OCI-LY1 (cell line): ENCODE measurements around the gene DAZL.

ENCODE experiments used
- H2AFZ ChIP-seq: fragments of 200-600 bp; sonication (generic), shearing (Covaris generic); 2 replicates; pipeline ENCODE4 v1.6.0; 2014; ENCODE audit warnings: antibody characterized with exemption, mild to moderate bottlenecking, low read length
- H3F3A ChIP-seq: fragments of 200-600 bp; sonication (generic), shearing (Covaris generic); 2 replicates; pipeline ENCODE4 v1.6.0; 2014; ENCODE audit warnings: mild to moderate bottlenecking, antibody characterized with exemption, low read length, moderate library complexity; ENCODE audit not compliant: insufficient read depth
- H3K27ac ChIP-seq: fragments of 200-600 bp; sonication (generic); 2 replicates; pipeline ENCODE4 v1.5.1; 2014; ENCODE audit warnings: low read length, mixed run types, mild to moderate bottlenecking, low read depth; ENCODE audit not compliant: poor library complexity, severe bottlenecking
- H3K27me3 ChIP-seq: fragments of 200-600 bp; sonication (generic); 2 replicates; pipeline ENCODE4 v1.6.0; 2014; ENCODE audit warnings: antibody characterized with exemption, mild to moderate bottlenecking, low read length, moderate library complexity; ENCODE audit not compliant: insufficient read depth
- H3K36me3 ChIP-seq: fragments of 200-600 bp; sonication (generic); 2 replicates; pipeline ENCODE4 v1.6.1; 2014; ENCODE audit warnings: mild to moderate bottlenecking, antibody characterized with exemption, low read length, moderate library complexity, mixed read lengths; ENCODE audit not compliant: insufficient read depth
- H3K4me1 ChIP-seq: fragments of 200-600 bp; sonication (generic); 2 replicates; pipeline ENCODE4 v1.5.1; 2014; ENCODE audit warnings: mild to moderate bottlenecking, low read length, moderate library complexity; ENCODE audit not compliant: insufficient read depth, severe bottlenecking
- H3K4me2 ChIP-seq: fragments of 200-600 bp; sonication (generic), shearing (Covaris generic); 2 replicates; pipeline ENCODE4 v1.6.1; 2014; ENCODE audit warnings: low read length
- H3K4me3 ChIP-seq: fragments of 200-600 bp; sonication (generic); 2 replicates; pipeline ENCODE4 v1.5.1; 2014; ENCODE audit warnings: low read length, low read depth, mild to moderate bottlenecking, mixed read lengths; ENCODE audit not compliant: poor library complexity, severe bottlenecking
- H3K79me2 ChIP-seq: fragments of 200-600 bp; shearing (Covaris generic); 2 replicates; pipeline ENCODE4 v1.6.1; 2016; ENCODE audit warnings: mixed run types, low read length, mixed read lengths; ENCODE audit not compliant: insufficient read depth
- H3K9ac ChIP-seq: fragments of 200-600 bp; sonication (generic), shearing (Covaris generic); 2 replicates; pipeline ENCODE4 v1.6.1; 2014; ENCODE audit warnings: mild to moderate bottlenecking, low read length, mixed read lengths
- H3K9me2 ChIP-seq: fragments of 200-600 bp; sonication (generic), shearing (Covaris generic); 2 replicates; pipeline ENCODE4 v1.6.1; 2014; ENCODE audit warnings: low read depth, mild to moderate bottlenecking, low read length, mixed read lengths
- H3K9me3 ChIP-seq: fragments of 200-600 bp; shearing (Covaris generic); 2 replicates; pipeline ENCODE4 v1.6.1; 2014; ENCODE audit warnings: low read length, mixed read lengths
- H4K20me1 ChIP-seq: fragments of 200-600 bp; sonication (generic), shearing (Covaris generic); 2 replicates; pipeline ENCODE4 v1.6.0; 2016; ENCODE audit warnings: mild to moderate bottlenecking, low read length; ENCODE audit not compliant: insufficient read depth
- EZH2 ChIP-seq: fragments of 200-600 bp; sonication (generic), shearing (Covaris generic); IDR thresholded peaks from 2 replicates; pipeline ENCODE4 v1.8.0; 2017; ENCODE audit warnings: borderline replicate concordance, mixed run types, mild to moderate bottlenecking, antibody characterized with exemption, low read length, moderate library complexity, mixed read lengths
- TF ChIP-seq, protein P1 (sequence below): fragments of 200-600 bp; sonication (generic), shearing (Covaris generic); IDR thresholded peaks from 2 replicates; pipeline ENCODE4 v1.5.1; 2017; ENCODE audit warnings: mild to moderate bottlenecking, antibody characterized with exemption, low read length, moderate library complexity, mixed read lengths

DAZL gene

DNA sequence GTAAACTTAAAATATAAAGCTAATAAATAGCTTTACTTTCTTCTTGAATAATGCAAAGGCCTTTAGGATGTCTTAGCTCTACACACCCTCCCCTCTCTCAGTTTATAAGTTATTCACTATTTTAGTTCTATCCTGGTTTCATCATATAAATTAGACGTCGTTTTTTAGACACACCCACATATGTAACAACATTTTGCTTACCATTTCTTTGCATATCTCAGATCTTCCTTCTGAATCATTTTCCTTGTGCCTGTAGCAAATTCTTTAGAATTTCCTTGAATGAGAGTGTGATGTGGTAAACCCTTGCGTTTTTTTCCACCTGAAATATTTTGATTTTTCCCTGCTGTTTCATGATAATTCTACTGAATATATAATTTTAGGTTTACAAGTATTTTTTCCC is 2.5 kb upstream of the DAZL start:
- H3K27ac ChIP-seq = no peak overlapping the region
- H3K9me2 ChIP-seq = no peaks in the 10 kb centered on the region
- no peak overlapping the region for H3K9ac ChIP-seq
- TF ChIP-seq, protein P1, sequence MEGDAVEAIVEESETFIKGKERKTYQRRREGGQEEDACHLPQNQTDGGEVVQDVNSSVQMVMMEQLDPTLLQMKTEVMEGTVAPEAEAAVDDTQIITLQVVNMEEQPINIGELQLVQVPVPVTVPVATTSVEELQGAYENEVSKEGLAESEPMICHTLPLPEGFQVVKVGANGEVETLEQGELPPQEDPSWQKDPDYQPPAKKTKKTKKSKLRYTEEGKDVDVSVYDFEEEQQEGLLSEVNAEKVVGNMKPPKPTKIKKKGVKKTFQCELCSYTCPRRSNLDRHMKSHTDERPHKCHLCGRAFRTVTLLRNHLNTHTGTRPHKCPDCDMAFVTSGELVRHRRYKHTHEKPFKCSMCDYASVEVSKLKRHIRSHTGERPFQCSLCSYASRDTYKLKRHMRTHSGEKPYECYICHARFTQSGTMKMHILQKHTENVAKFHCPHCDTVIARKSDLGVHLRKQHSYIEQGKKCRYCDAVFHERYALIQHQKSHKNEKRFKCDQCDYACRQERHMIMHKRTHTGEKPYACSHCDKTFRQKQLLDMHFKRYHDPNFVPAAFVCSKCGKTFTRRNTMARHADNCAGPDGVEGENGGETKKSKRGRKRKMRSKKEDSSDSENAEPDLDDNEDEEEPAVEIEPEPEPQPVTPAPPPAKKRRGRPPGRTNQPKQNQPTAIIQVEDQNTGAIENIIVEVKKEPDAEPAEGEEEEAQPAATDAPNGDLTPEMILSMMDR = no peak
- TF ChIP-seq EZH2 = no peak
- H4K20me1 ChIP-seq = no peaks in the 10 kb centered on the region
- no peaks in the 10 kb centered on the region for H3K79me2 ChIP-seq
- no peaks in the 10 kb centered on the region for H3K36me3 ChIP-seq
- H3K9me3 ChIP-seq = no peaks in the 10 kb centered on the region
- H3K27me3 ChIP-seq = no peaks in the 10 kb centered on the region
- 0 out of 2 replicates have a peak overlapping the region, but pooled peaks have one; percentile 31 for H2AFZ ChIP-seq
- no peaks in the 10 kb centered on the region for H3F3A ChIP-seq
- H3K4me2 ChIP-seq = no peak overlapping the region
- no peaks in the 10 kb centered on the region for H3K4me1 ChIP-seq
- no peak overlapping the region for H3K4me3 ChIP-seq

DNA sequence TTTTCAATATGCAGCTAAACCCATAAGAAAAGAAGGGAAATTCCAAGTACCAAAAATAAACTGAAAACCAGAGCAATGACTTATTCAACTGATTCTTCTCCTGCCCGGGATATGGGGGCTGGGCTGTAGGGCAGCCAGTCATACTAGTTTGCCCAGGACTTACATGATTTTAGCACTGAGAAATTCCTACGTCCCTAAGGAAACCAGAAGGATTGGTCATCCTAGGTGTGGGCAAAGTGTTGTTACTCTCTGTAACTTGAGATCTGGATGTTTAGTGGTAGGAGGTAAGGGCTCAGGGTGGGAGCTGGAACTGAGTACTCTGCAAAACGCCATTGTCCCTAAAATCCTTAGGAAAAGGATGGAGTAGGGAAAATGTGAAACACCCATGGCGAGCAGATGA is 1.2 kb upstream of the DAZL start:
- H3K36me3 ChIP-seq = no peaks in the 10 kb centered on the region
- no peaks in the 10 kb centered on the region for H4K20me1 ChIP-seq
- no peaks in the 10 kb centered on the region for H3F3A ChIP-seq
- H3K9me3 ChIP-seq = no peaks in the 10 kb centered on the region
- H3K27me3 ChIP-seq = no peaks in the 10 kb centered on the region
- no peaks in the 10 kb centered on the region for H3K9me2 ChIP-seq
- TF ChIP-seq, protein P1 = no peak
- no peak overlapping the region for H3K27ac ChIP-seq
- H3K4me1 ChIP-seq = no peaks in the 10 kb centered on the region
- no peak overlapping the region for H2AFZ ChIP-seq
- no peaks in the 10 kb centered on the region for H3K79me2 ChIP-seq
- H3K4me3 ChIP-seq = no peak overlapping the region
- no peak overlapping the region for H3K9ac ChIP-seq
- H3K4me2 ChIP-seq = no peak overlapping the region

DNA sequence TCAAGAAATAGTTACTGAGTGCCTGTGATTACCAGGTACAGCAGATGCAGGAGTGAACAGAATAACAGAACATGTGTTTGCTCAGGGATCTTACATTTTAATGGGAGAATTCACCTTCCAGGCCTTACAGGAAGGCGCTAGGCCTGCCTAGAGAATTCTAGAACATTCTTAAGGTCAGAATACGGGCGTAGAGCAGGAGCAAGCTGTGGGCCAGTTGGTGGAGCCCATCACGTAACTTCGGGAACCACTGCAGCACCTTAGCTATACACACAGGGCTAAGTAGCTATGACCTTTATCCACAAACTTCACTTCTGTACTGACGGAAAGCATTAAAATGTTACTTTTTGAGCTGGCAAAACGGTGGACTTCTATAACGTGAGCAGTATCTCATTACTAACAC is 743 bp upstream of the DAZL start:
- H3K4me1 ChIP-seq = no peaks in the 10 kb centered on the region
- H3K27ac ChIP-seq = no peak overlapping the region

More for the DNA sequence above, 743 bp upstream of the DAZL start:
- Histone ChIP-seq H3K27me3 (no peaks in the 10 kb centered on the region), H3K9ac (no peak overlapping the region), H3K4me2 (no peak overlapping the region), H3K9me3 (no peaks in the 10 kb centered on the region), H3K36me3 (no peaks in the 10 kb centered on the region), H3K79me2 (no peaks in the 10 kb centered on the region), H4K20me1 (no peaks in the 10 kb centered on the region), H3F3A (no peaks in the 10 kb centered on the region), H3K9me2 (no peaks in the 10 kb centered on the region), H2AFZ (no peak overlapping the region), H3K4me3 (no peak overlapping the region)
- no peak for TF ChIP-seq EZH2
- TF ChIP-seq, protein P1 = no peak
